ENCODE data around the gene EREG. TPM values are rescaled to one million over a fixed set of nuclear protein-coding genes. Genes with fewer than 3 reads are reported as not detected.

The EREG gene
- total RNA-seq, 4 donors from 2014 or later = 0.07 TPM; not detected in 3

DNA sequence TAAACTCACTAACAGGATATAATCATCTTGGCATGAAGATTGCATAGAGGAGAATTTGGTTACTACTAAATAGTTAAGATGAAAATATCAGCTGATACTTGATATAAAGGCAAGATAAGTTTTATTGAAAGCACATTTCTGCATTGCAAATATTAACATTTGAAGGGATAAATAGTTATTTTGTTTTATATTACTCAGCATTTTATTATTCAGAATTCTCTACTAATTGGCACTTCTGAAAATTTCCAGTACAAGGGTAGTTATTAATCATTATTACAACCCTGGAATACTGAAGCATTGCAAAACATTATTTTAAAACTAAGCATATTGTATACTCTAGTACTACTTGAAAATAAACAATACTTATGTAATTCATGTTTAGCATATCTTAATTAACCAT lies 47.3 kb downstream of the EREG start:
- no peak for DNase-seq
- H3K9me3 ChIP-seq = no peaks in the 10 kb centered on the region
- no peak overlapping the region for H3K27ac ChIP-seq
- H3K4me3 ChIP-seq = no peak overlapping the region
- TF ChIP-seq POLR2A (IDR thresholded peaks at IDR 0.05) = no peak
- TF ChIP-seq, protein P1, sequence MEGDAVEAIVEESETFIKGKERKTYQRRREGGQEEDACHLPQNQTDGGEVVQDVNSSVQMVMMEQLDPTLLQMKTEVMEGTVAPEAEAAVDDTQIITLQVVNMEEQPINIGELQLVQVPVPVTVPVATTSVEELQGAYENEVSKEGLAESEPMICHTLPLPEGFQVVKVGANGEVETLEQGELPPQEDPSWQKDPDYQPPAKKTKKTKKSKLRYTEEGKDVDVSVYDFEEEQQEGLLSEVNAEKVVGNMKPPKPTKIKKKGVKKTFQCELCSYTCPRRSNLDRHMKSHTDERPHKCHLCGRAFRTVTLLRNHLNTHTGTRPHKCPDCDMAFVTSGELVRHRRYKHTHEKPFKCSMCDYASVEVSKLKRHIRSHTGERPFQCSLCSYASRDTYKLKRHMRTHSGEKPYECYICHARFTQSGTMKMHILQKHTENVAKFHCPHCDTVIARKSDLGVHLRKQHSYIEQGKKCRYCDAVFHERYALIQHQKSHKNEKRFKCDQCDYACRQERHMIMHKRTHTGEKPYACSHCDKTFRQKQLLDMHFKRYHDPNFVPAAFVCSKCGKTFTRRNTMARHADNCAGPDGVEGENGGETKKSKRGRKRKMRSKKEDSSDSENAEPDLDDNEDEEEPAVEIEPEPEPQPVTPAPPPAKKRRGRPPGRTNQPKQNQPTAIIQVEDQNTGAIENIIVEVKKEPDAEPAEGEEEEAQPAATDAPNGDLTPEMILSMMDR (IDR thresholded peaks at IDR 0.05) = no peak
- intact Hi-C loops (cut with DNase I; ENCODE audit: low total_unique reads) = no loop called here
- no peaks in the 10 kb centered on the region for H3K4me1 ChIP-seq
- no peaks in the 10 kb centered on the region for H3K36me3 ChIP-seq
- H3K27me3 ChIP-seq = no peaks in the 10 kb centered on the region

DNA sequence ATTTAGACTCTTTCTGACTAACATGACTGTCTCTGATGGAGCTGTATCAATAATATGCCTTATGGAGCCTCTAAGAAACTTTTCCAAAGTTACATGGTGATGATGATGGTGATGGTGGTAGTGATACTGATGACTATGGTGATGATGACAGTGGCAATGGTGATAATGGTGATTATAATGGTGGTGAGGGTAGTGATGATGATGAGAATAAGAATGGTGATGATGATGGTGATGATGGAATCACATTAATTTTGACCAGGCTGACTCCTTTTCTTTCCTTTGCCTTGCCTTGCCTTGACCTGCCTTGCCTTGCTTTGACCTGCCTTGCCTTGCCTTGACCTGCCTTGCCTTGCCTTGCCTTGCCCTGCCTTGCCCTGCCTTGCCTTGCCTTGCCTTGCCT lies 48.3 kb downstream of the EREG start:
- Histone ChIP-seq H3K27ac (no peak overlapping the region), H3K27me3 (no peaks in the 10 kb centered on the region), H3K4me1 (no peaks in the 10 kb centered on the region), H3K9me3 (no peaks in the 10 kb centered on the region), H3K4me3 (no peak overlapping the region), H3K36me3 (no peaks in the 10 kb centered on the region)
- DNase-seq = no peak
- intact Hi-C loops (cut with DNase I; ENCODE audit: low total_unique reads) = no loop called here
- no peak for TF ChIP-seq POLR2A (IDR thresholded peaks at IDR 0.05)
- TF ChIP-seq, protein P1 (IDR thresholded peaks at IDR 0.05) = no peak

DNA sequence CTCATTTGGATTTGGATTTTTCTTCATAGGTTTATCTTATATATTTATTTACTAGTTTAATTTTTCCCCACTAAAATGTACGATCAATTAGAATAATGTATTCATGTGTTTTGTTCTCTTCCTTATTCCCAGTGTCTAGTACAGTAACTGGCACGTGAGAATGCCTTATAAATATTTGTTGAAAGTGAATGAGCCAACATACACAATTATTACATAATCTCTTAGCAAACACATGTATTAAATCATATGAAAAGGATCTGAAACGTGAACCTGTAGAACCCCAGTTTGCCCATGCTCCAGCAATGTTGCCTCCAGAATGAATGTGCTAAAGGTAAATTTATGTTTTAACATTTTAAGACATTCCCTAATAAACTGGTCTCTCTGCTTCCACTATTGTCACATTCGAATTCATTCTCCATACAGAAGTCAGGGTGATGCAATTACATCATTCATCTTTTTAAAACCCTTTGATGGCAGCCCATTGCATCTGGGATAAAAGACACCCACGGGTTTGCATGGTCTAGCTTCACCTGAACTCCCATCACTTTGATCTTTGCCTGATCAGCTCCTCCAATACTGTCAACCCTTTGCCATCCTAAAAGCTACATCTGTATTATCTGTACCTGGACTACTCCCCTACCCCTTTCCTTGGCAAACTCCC lies 49.3 kb downstream of the EREG start:
- no peak for TF ChIP-seq POLR2A (IDR thresholded peaks at IDR 0.05)
- Histone ChIP-seq H3K36me3 (no peaks in the 10 kb centered on the region), H3K9me3 (no peaks in the 10 kb centered on the region), H3K4me1 (no peaks in the 10 kb centered on the region), H3K27me3 (no peaks in the 10 kb centered on the region), H3K4me3 (no peak overlapping the region), H3K27ac (no peak overlapping the region)
- no peak for DNase-seq
- intact Hi-C loops (cut with DNase I; ENCODE audit: low total_unique reads) = no loop called here

DNA sequence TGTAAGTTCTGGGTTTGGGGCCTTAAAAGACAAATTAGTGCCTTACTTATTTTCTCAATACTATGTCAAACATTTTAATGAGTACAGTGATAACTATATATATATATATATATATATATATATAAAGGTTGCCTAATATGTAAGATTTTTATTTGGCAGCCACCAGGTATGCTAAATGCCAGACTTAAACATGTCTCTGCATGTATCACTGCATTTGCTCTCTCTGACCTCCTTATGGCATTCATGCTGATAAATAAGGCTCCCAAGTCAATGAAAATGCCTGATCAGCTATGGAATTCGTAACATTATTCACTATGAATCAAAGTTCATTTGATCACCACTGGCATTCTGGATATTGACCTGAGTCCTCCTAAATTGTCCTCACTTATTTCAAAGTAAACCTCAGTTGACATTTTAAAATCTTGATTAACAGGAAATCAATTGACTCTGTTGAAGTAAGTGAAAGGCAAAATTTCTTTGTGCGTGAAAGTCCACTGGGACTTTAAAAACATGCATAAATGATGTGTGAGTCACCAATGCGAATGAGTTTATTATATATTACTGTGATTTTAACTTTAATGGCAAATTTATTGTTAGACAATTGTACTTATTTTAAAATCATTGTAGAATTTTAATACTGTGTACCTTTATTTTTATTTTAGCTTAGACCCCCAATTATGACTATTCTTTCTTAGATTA lies 50.8 kb downstream of the EREG start:
- Histone ChIP-seq H3K27me3 (no peaks in the 10 kb centered on the region), H3K9me3 (no peaks in the 10 kb centered on the region), H3K27ac (no peak overlapping the region), H3K36me3 (no peaks in the 10 kb centered on the region), H3K4me1 (no peaks in the 10 kb centered on the region), H3K4me3 (no peak overlapping the region)
- intact Hi-C loops (cut with DNase I; ENCODE audit: low total_unique reads) = no loop called here
- DNase-seq = no peak
- TF ChIP-seq, protein P1 (IDR thresholded peaks at IDR 0.05) = no peak
- no peak for TF ChIP-seq POLR2A (IDR thresholded peaks at IDR 0.05)

DNA sequence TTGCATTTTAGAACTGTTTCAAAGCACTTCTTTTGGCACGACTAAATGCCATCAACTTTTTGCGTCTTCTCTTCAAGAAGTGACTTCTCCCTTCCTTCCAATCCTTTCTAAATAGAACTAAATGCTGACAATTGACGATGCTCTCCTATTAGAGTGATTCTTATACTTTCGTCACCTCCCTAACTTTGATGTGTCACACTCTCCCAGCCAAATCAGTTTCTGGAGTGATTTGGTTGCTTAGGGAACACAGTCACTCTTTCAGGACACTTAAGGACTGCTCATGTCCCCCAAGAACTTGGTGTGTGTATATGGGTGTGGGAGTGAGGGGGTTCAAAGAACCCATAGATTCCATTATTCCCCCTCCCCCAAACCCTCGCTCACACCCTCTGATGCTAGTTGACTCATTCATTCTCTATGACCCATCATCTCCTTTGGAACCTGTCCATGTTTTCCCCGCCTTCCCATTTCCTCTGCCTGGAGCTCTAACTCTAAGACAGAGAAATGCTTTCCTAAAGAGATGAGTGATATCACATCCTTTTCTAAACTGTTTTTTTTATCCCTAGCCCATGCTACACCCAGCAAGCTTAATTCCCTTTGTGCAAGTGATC lies 53.2 kb downstream of the EREG start:
- intact Hi-C loops (cut with DNase I; ENCODE audit: low total_unique reads) = no loop called here
- Histone ChIP-seq H3K36me3 (no peaks in the 10 kb centered on the region), H3K4me3 (no peak overlapping the region), H3K4me1 (no peaks in the 10 kb centered on the region), H3K27me3 (no peaks in the 10 kb centered on the region), H3K27ac (no peak overlapping the region), H3K9me3 (no peaks in the 10 kb centered on the region)
- DNase-seq = no peak
- TF ChIP-seq, protein P1 (IDR thresholded peaks at IDR 0.05) = no peak
- TF ChIP-seq POLR2A (IDR thresholded peaks at IDR 0.05) = no peak

Measured in uterus (tissue), 4 donors.